Measurements from ENCODE around the gene LMAN1. TPM values are rescaled to one million over a fixed set of nuclear protein-coding genes. Genes with fewer than 3 reads are reported as not detected.
A peak's percentile ranks its signal among the peaks of the same experiment; 100 is the strongest.

The LMAN1 gene
- total and polyA plus RNA-seq, 2 experiments from 2014 or later: 111 to 134 TPM

GRCh38 chr18:59381949-59382348 lies 22.9 kb upstream of the LMAN1 start:
- Histone ChIP-seq H3K4me3 (no peak overlapping the region), H3K27ac (ENCODE audit: low read depth) (no peak overlapping the region), H3K79me2 (replicated peaks; ENCODE audit: insufficient read depth) (no peaks in the 10 kb centered on the region), H4K20me1 (replicated peaks; ENCODE audit: insufficient read depth) (no peaks in the 10 kb centered on the region), H3K4me1 (ENCODE audit: insufficient read depth) (peaks cover 13% of the 10 kb centered on the region), H3K9me2 (ENCODE audit: insufficient read depth) (no peaks in the 10 kb centered on the region), H3K36me3 (ENCODE audit: insufficient read depth) (no peaks in the 10 kb centered on the region), H3K4me2 (no peak overlapping the region), H3K27me3 (ENCODE audit: insufficient read depth) (peaks cover 6% of the 10 kb centered on the region; the same call in 1 of the 2 replicates), H2AFZ (peak overlapping the region; percentile 47; the same call in 1 of the 2 replicates), H3F3A (replicated peaks; ENCODE audit: low read depth) (no peaks in the 10 kb centered on the region)
- TF ChIP-seq ZNF462 (CRISPR knock-in tag; IDR thresholded peaks at IDR 0.05): no peak
- TF ChIP-seq ZNF114 (CRISPR knock-in tag; IDR thresholded peaks at IDR 0.05): no peak
- TF ChIP-seq NANOG (IDR thresholded peaks at IDR 0.05; ENCODE audit: borderline replicate concordance): no peak
- TF ChIP-seq STAT1 (IDR thresholded peaks at IDR 0.05; ENCODE audit: unreplicated experiment): no peak
- TF ChIP-seq REST (IDR thresholded peaks at IDR 0.05; ENCODE audit: unreplicated experiment): no peak
- no peak for TF ChIP-seq ETS1 (IDR thresholded peaks at IDR 0.05)
- Mint-ChIP-seq H3K4me1 (peaks cover 21% of the 10 kb centered on the region), H3K36me3 (ENCODE audit: low read depth) (no peaks in the 10 kb centered on the region), H3K4me3 (no peak overlapping the region), H3K9me3 (no peaks in the 10 kb centered on the region), H3K27ac (no peak overlapping the region; the same call in 1 of the 2 replicates), H3K27me3 (ENCODE audit: insufficient read depth, low read depth, poor library complexity) (peaks cover 2% of the 10 kb centered on the region)
- ATAC-seq (no peak), DNase-seq (ENCODE audit: low spot score) (no peak)
